Duodenal mucosa (tissue), 2 donors: ENCODE measurements around the gene LRMDA.

Experiments used
- H3K27ac ChIP-seq: one replicate; pipeline ENCODE4 v1.7.0; 2013; ENCODE audit warnings: low read depth, low read length
- H3K27me3 ChIP-seq, 2 donors: one replicate each; pipeline ENCODE4 v1.7.0; 2013; ENCODE audit warnings: low read length in 2 of 2, control low read depth in 1 of 2; ENCODE audit not compliant: insufficient read depth in 2 of 2, control insufficient read depth in 1 of 2
- H3K36me3 ChIP-seq, 2 donors: one replicate each; pipeline ENCODE4 v1.7.0; 2013; ENCODE audit warnings: low read length in 2 of 2, control low read depth in 1 of 2; ENCODE audit not compliant: insufficient read depth in 2 of 2, control insufficient read depth in 1 of 2
- H3K4me1 ChIP-seq, 2 donors: one replicate each; pipeline ENCODE4 v1.7.0; 2013; ENCODE audit warnings: low read length in 2 of 2, control low read depth in 1 of 2; ENCODE audit not compliant: insufficient read depth in 2 of 2, control insufficient read depth in 1 of 2
- H3K4me3 ChIP-seq, 2 donors: one replicate each; pipeline ENCODE4 v1.7.0; 2013; ENCODE audit warnings: low read length in 2 of 2, low read depth in 1 of 2
- H3K9ac ChIP-seq, 2 donors: one replicate each; pipeline ENCODE4 v1.7.0; 2013; ENCODE audit warnings: low read length in 2 of 2, low read depth in 1 of 2
- H3K9me3 ChIP-seq, 2 donors: one replicate each; pipeline ENCODE4 v1.7.0; 2013; ENCODE audit warnings: low read length in 2 of 2, control low read depth in 1 of 2; ENCODE audit not compliant: control insufficient read depth in 1 of 2

LRMDA gene

GRCh38 chr10:75724047-75724446 lies 292.6 kb downstream of the LRMDA start:
- Histone ChIP-seq H3K9me3 (no peaks in the 10 kb centered on the region), H3K4me3 (no peak overlapping the region), H3K9ac (no peak overlapping the region), H3K27me3 (no peaks in the 10 kb centered on the region), H3K4me1 (no peaks in the 10 kb centered on the region), H3K36me3 (no peaks in the 10 kb centered on the region), H3K27ac (no peak overlapping the region)

- no peaks in the 10 kb centered on the region for H3K4me1 ChIP-seq
- H3K27me3 ChIP-seq: no peaks in the 10 kb centered on the region
- no peak overlapping the region for H3K27ac ChIP-seq
- no peaks in the 10 kb centered on the region for H3K9me3 ChIP-seq
- no peak overlapping the region for H3K4me3 ChIP-seq
- no peaks in the 10 kb centered on the region for H3K36me3 ChIP-seq
- no peak overlapping the region for H3K9ac ChIP-seq
Measured at GRCh38 chr10:75726522-75727483, 295.4 kb downstream of the LRMDA start.

GRCh38 chr10:75730847-75731246 lies 299.4 kb downstream of the LRMDA start:
- no peaks in the 10 kb centered on the region for H3K27me3 ChIP-seq
- no peaks in the 10 kb centered on the region for H3K9me3 ChIP-seq
- H3K36me3 ChIP-seq: no peaks in the 10 kb centered on the region
- H3K4me1 ChIP-seq: peaks cover 0 to 9% of the 10 kb centered on the region in 2 donors
- no peak overlapping the region for H3K9ac ChIP-seq
- no peak overlapping the region for H3K27ac ChIP-seq
- no peak overlapping the region for H3K4me3 ChIP-seq

- H3K4me3 ChIP-seq: no peak overlapping the region
- H3K27me3 ChIP-seq: no peaks in the 10 kb centered on the region
- H3K4me1 ChIP-seq: peaks cover 0 to 9% of the 10 kb centered on the region in 2 donors
- no peaks in the 10 kb centered on the region for H3K36me3 ChIP-seq
- H3K9me3 ChIP-seq: no peaks in the 10 kb centered on the region
- H3K27ac ChIP-seq: no peak overlapping the region
- no peak overlapping the region for H3K9ac ChIP-seq
Measured at GRCh38 chr10:75733135-75733890, 301.9 kb downstream of the LRMDA start.

GRCh38 chr10:75736151-75736640 lies 304.8 kb downstream of the LRMDA start:
- Histone ChIP-seq H3K27me3 (no peaks in the 10 kb centered on the region), H3K4me1 (peaks cover 0 to 9% of the 10 kb centered on the region in 2 donors), H3K27ac (no peak overlapping the region), H3K9me3 (no peaks in the 10 kb centered on the region), H3K36me3 (no peaks in the 10 kb centered on the region), H3K9ac (no peak overlapping the region), H3K4me3 (no peak overlapping the region)

- no peak overlapping the region for H3K9ac ChIP-seq
- H3K9me3 ChIP-seq: no peaks in the 10 kb centered on the region
- H3K4me3 ChIP-seq: no peak overlapping the region
- H3K36me3 ChIP-seq: no peaks in the 10 kb centered on the region
- peaks cover 0 to 9% of the 10 kb centered on the region in 2 donors for H3K4me1 ChIP-seq
- no peak overlapping the region for H3K27ac ChIP-seq
- H3K27me3 ChIP-seq: no peaks in the 10 kb centered on the region
Measured at GRCh38 chr10:75736889-75737579, 305.6 kb downstream of the LRMDA start.

- no peak overlapping the region for H3K4me3 ChIP-seq
- peaks cover 0 to 9% of the 10 kb centered on the region in 2 donors for H3K4me1 ChIP-seq
- no peaks in the 10 kb centered on the region for H3K36me3 ChIP-seq
- no peaks in the 10 kb centered on the region for H3K9me3 ChIP-seq
- no peak overlapping the region for H3K27ac ChIP-seq
- no peaks in the 10 kb centered on the region for H3K27me3 ChIP-seq
- H3K9ac ChIP-seq: no peak overlapping the region
Measured at GRCh38 chr10:75737580-75737949, 306.1 kb downstream of the LRMDA start.

- Histone ChIP-seq H3K4me1 (no peaks in the 10 kb centered on the region), H3K9ac (no peak overlapping the region), H3K36me3 (no peaks in the 10 kb centered on the region), H3K9me3 (no peaks in the 10 kb centered on the region), H3K27me3 (no peaks in the 10 kb centered on the region), H3K27ac (no peak overlapping the region), H3K4me3 (no peak overlapping the region)
Measured at GRCh38 chr10:75738924-75739323, 307.5 kb downstream of the LRMDA start.

- H3K4me1 ChIP-seq: no peaks in the 10 kb centered on the region
- H3K36me3 ChIP-seq: no peaks in the 10 kb centered on the region
- H3K4me3 ChIP-seq: no peak overlapping the region
- H3K9ac ChIP-seq: no peak overlapping the region
- H3K27me3 ChIP-seq: no peaks in the 10 kb centered on the region
- no peaks in the 10 kb centered on the region for H3K9me3 ChIP-seq
- H3K27ac ChIP-seq: no peak overlapping the region
Measured at GRCh38 chr10:75739414-75740143, 308.2 kb downstream of the LRMDA start.
